GM10266 (cell line): ENCODE data around the gene GGTLC2.
"Not testable (repeated sequence)": the region's sequence is repeated elsewhere in the genome, so short reads cannot be mapped to it uniquely, and the experiment has no call there.

Source experiments
- DNase-seq: peaks from one replicate; pipeline ENCODE4 v3.0.0; 2012; ENCODE audit errors: extremely low spot score
- TF ChIP-seq, protein P1 (sequence below): IDR thresholded peaks from 2 replicates; pipeline ENCODE4 v1.5.1; 2012; ENCODE audit warnings: mild to moderate bottlenecking, low read depth; ENCODE audit not compliant: control insufficient read depth, insufficient read depth; ENCODE audit errors: missing control alignments

The GGTLC2 gene

DNA sequence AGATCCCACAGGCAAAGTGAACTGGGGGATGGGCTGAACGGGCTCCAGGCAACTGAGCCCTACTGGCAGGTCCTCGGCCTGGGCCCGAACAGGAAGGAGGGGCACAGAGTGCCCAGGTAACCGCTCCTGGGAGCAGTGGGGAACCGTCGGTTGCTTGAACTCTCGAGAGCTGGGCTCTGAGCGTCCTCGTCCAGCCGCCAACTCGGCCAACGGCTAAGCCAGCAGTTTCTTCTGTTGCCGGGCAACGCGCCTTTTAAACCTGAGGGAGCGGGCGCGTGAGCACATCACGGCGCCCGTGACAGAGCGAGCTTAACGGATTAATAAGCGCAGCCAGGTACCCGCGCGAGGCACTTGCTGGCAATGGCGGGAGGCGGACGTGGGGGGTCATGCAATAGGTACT lies at the start of gene GGTLC2:
Gene GGTLC2, plus strand, starts transcription at position 301 of the 400 bp plus-strand sequence. CDS start 1,732 bp downstream, outside the sequence.
- not testable (repeated sequence) for DNase-seq

GRCh38 chr22:22595001-22595835 lies 49.2 kb upstream of the GGTLC2 start:
- TF ChIP-seq, protein P1, sequence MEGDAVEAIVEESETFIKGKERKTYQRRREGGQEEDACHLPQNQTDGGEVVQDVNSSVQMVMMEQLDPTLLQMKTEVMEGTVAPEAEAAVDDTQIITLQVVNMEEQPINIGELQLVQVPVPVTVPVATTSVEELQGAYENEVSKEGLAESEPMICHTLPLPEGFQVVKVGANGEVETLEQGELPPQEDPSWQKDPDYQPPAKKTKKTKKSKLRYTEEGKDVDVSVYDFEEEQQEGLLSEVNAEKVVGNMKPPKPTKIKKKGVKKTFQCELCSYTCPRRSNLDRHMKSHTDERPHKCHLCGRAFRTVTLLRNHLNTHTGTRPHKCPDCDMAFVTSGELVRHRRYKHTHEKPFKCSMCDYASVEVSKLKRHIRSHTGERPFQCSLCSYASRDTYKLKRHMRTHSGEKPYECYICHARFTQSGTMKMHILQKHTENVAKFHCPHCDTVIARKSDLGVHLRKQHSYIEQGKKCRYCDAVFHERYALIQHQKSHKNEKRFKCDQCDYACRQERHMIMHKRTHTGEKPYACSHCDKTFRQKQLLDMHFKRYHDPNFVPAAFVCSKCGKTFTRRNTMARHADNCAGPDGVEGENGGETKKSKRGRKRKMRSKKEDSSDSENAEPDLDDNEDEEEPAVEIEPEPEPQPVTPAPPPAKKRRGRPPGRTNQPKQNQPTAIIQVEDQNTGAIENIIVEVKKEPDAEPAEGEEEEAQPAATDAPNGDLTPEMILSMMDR, result no peak

DNA sequence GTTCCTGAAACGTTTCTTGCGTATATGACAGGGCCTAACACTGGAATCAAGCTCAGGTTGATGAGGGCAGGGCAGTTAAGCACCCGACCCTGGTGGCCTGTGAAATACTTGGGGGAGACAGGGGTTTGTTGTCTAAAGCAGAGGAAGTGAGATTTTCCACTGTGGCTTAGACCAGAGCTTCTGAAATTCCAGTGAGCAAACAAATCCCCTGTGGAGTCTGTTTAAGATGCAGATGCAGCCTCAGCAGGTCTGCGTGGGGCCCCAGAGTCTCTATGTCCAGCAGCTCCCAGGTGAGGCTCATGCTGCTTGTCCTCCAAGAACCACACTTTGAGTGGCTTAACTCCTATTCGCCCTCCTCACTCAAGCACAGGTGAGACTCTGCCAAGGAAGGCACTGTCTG lies 46.3 kb upstream of the GGTLC2 start:
- TF ChIP-seq, protein P1, result no peak
- no peak for DNase-seq

More at GRCh38 chr22:22595001-22595835, 49.2 kb upstream of the GGTLC2 start:
- DNase-seq, result no peak

GRCh38 chr22:22599248-22599647 lies 45.2 kb upstream of the GGTLC2 start:
- TF ChIP-seq, protein P1, result no peak
- no peak for DNase-seq

DNA sequence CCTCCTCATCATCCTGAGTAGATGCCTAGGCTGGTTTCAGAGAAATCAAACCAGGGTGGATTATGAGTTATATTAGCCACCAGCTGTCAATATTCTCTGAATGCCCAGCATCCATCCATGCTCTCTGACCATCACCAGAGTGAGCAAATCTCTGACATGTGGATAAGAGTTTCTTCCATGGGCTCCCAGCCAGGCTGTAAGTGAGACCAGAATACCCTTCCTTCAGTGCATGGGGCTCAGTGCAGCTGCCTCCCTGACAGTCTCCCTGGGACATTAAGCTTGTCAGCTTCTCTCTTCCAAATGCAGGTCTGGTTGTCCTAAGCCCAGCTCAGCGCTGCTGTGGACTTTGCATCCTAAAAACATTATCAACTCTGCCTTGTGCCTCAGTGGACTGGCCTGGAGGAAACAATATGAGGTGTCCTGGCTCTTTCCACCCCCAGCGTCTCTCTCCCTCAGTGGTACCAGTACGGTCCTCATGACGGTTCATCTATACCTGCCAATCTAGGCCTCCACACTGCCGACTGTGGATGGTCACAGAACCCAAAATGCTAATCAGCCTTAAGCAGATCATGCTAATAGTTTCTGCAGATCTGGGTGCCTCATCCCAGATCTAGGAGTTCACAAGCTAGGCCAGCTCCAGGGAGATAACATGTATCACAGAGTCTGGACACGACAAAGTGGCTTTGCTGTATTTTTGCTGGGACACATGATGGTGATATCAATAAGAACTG lies 43.7 kb upstream of the GGTLC2 start:
- TF ChIP-seq, protein P1, result no peak
- DNase-seq, result no peak

- TF ChIP-seq, protein P1, result no peak
- DNase-seq, result no peak
Observed at GRCh38 chr22:22603470-22603947, 40.9 kb upstream of the GGTLC2 start.

GRCh38 chr22:22604326-22605073 lies 39.9 kb upstream of the GGTLC2 start:
- no peak for DNase-seq

More at GRCh38 chr22:22604326-22605073, 39.9 kb upstream of the GGTLC2 start:
- TF ChIP-seq, protein P1, result no peak
